Activated CD4-positive, alpha-beta T cell treated with anti-CD3 and anti-CD28 coated beads, Interleukin-2, amount 10 ng/mL, durations not matched to agents 24 days and 14 days (primary cell): ENCODE data around the gene BAMBI. TPM values are rescaled to one million over a fixed set of nuclear protein-coding genes. Genes with fewer than 3 reads are reported as not detected.

Source experiments
- DNase-seq: peaks from one replicate; pipeline ENCODE4 v3.0.0; 2022
- H3K27ac Mint-ChIP-seq: one replicate; pipeline ENCODE4 v1.8.0; 2022; ENCODE audit warnings: mild to moderate bottlenecking, mixed read lengths
- H3K27me3 Mint-ChIP-seq: one replicate; pipeline ENCODE4 v1.8.0; 2022; ENCODE audit warnings: mixed read lengths
- H3K36me3 Mint-ChIP-seq: one replicate; pipeline ENCODE4 v1.8.0; 2022; ENCODE audit warnings: low read depth, mild to moderate bottlenecking, mixed read lengths
- H3K4me1 Mint-ChIP-seq: one replicate; pipeline ENCODE4 v1.8.0; 2021; ENCODE audit warnings: mixed read lengths
- H3K4me3 Mint-ChIP-seq: one replicate; pipeline ENCODE4 v1.8.0; 2022; ENCODE audit warnings: mild to moderate bottlenecking, moderate library complexity, mixed read lengths
- H3K9me3 Mint-ChIP-seq: one replicate; pipeline ENCODE4 v1.8.0; 2021; ENCODE audit warnings: mixed read lengths
- intact Hi-C: fragments of 100-400 bp; cut with micrococcal nuclease; formaldehyde crosslinking; loops from one replicate; pipeline ENCODE4 v1.15.1; 2023
- total RNA-seq: library from RNA; stranded (reverse); gene quantifications from 2 replicates; pipeline ENCODE4 v1.2.3, GENCODE V29; 2022

Gene BAMBI
- total RNA-seq, 1 donor from 2014 or later, result 0.44 TPM

- Mint-ChIP-seq H3K4me1 (peaks cover 4% of the 10 kb centered on the region), H3K27ac (no peak overlapping the region), H3K36me3 (no peaks in the 10 kb centered on the region), H3K4me3 (no peak overlapping the region), H3K9me3 (no peaks in the 10 kb centered on the region), H3K27me3 (peaks cover 33% of the 10 kb centered on the region)
- peak; percentile 90 for DNase-seq
- intact Hi-C loops, result loop anchor here (1.0 to 10.0 kb wide), 3 partner anchors 35 to 641 kb away; no protein-coding TSS in a partner anchor
Observed at GRCh38 chr10:28663576-28664368, 13.5 kb upstream of the BAMBI start.

- H3K27me3 Mint-ChIP-seq, result peaks cover 39% of the 10 kb centered on the region
- no peak overlapping the region for H3K27ac Mint-ChIP-seq
- H3K4me3 Mint-ChIP-seq, result no peak overlapping the region
- DNase-seq, result no peak
- intact Hi-C loops, result loop anchor here (1.0 to 10.0 kb wide), 2 partner anchors 470 to 640 kb away; no protein-coding TSS in a partner anchor
- H3K36me3 Mint-ChIP-seq, result no peaks in the 10 kb centered on the region
- H3K9me3 Mint-ChIP-seq, result no peaks in the 10 kb centered on the region
- H3K4me1 Mint-ChIP-seq, result peaks cover 8% of the 10 kb centered on the region
Observed at GRCh38 chr10:28664369-28664740, 13.0 kb upstream of the BAMBI start.

GRCh38 chr10:28666751-28667467, 10.4 kb upstream of the BAMBI start:
- intact Hi-C loops, result loop anchor here (2.0 to 10.0 kb wide), 2 partner anchors 62 to 468 kb away; no protein-coding TSS in a partner anchor
- H3K9me3 Mint-ChIP-seq, result no peaks in the 10 kb centered on the region
- H3K4me1 Mint-ChIP-seq, result peaks cover 8% of the 10 kb centered on the region
- H3K4me3 Mint-ChIP-seq, result no peak overlapping the region
- no peak for DNase-seq
- H3K36me3 Mint-ChIP-seq, result no peaks in the 10 kb centered on the region
- H3K27me3 Mint-ChIP-seq, result peaks cover 53% of the 10 kb centered on the region
- no peak overlapping the region for H3K27ac Mint-ChIP-seq

GRCh38 chr10:28668363-28669226, 8.7 kb upstream of the BAMBI start:
- Mint-ChIP-seq H3K4me3 (peak overlapping the region; percentile 81), H3K27me3 (peaks cover 56% of the 10 kb centered on the region)

GRCh38 chr10:28669227-28670173, 7.8 kb upstream of the BAMBI start:
- H3K27ac Mint-ChIP-seq, result no peak overlapping the region
- H3K4me3 Mint-ChIP-seq, result peak overlapping the region; percentile 81
- intact Hi-C loops, result loop anchor here (2.0 to 10.0 kb wide), 4 partner anchors 215 to 1765 kb away; partner anchors contain the start of gene MAP3K8
- no peaks in the 10 kb centered on the region for H3K36me3 Mint-ChIP-seq
- H3K27me3 Mint-ChIP-seq, result peaks cover 60% of the 10 kb centered on the region
- no peak for DNase-seq
- H3K9me3 Mint-ChIP-seq, result no peaks in the 10 kb centered on the region
- H3K4me1 Mint-ChIP-seq, result peaks cover 8% of the 10 kb centered on the region

More at GRCh38 chr10:28668363-28669226, 8.7 kb upstream of the BAMBI start:
- Mint-ChIP-seq H3K4me1 (peaks cover 8% of the 10 kb centered on the region), H3K36me3 (no peaks in the 10 kb centered on the region), H3K9me3 (no peaks in the 10 kb centered on the region), H3K27ac (no peak overlapping the region)
- DNase-seq, result peak; percentile 84
- intact Hi-C loops, result loop anchor here (2.0 to 10.0 kb wide), 2 partner anchors 322 to 466 kb away; no protein-coding TSS in a partner anchor

- intact Hi-C loops, result loop anchor here (5.0 to 10.0 kb wide), 5 partner anchors 142 to 1760 kb away; partner anchors contain the start of genes MAP3K8 and WAC
- Mint-ChIP-seq H3K27me3 (peaks cover 59% of the 10 kb centered on the region), H3K36me3 (no peaks in the 10 kb centered on the region), H3K9me3 (no peaks in the 10 kb centered on the region), H3K4me1 (peaks cover 12% of the 10 kb centered on the region), H3K4me3 (no peak overlapping the region), H3K27ac (no peak overlapping the region)
- no peak for DNase-seq
Observed at GRCh38 chr10:28674782-28675181, 2.5 kb upstream of the BAMBI start.

- no peak for DNase-seq
- intact Hi-C loops, result loop anchor here (5.0 to 10.0 kb wide), 5 partner anchors 144 to 1758 kb away; partner anchors contain the start of genes MAP3K8 and WAC
- no peak overlapping the region for H3K27ac Mint-ChIP-seq
- no peaks in the 10 kb centered on the region for H3K9me3 Mint-ChIP-seq
- peak overlapping the region; percentile 65 for H3K4me3 Mint-ChIP-seq
- H3K27me3 Mint-ChIP-seq, result peaks cover 67% of the 10 kb centered on the region
- H3K4me1 Mint-ChIP-seq, result peaks cover 19% of the 10 kb centered on the region
- H3K36me3 Mint-ChIP-seq, result no peaks in the 10 kb centered on the region
Observed at GRCh38 chr10:28676326-28676967, 874 bp upstream of the BAMBI start.

GRCh38 chr10:28677888-28678686, 766 bp downstream of the BAMBI start:
- Mint-ChIP-seq H3K27ac (peak overlapping the region; percentile 30), H3K4me1 (peaks cover 19% of the 10 kb centered on the region), H3K27me3 (peaks cover 75% of the 10 kb centered on the region), H3K4me3 (peak overlapping the region; percentile 75), H3K9me3 (no peaks in the 10 kb centered on the region), H3K36me3 (no peaks in the 10 kb centered on the region)
- DNase-seq, result peak; percentile 73
- intact Hi-C loops, result loop anchor here (5.0 to 10.0 kb wide), 5 partner anchors 146 to 1757 kb away; partner anchors contain the start of genes MAP3K8 and WAC

- Mint-ChIP-seq H3K36me3 (no peaks in the 10 kb centered on the region), H3K9me3 (no peaks in the 10 kb centered on the region), H3K27me3 (peaks cover 74% of the 10 kb centered on the region), H3K4me1 (peaks cover 19% of the 10 kb centered on the region), H3K27ac (peak overlapping the region; percentile 30), H3K4me3 (peak overlapping the region; percentile 75)
- intact Hi-C loops, result loop anchor here (5.0 to 10.0 kb wide), 5 partner anchors 147 to 1756 kb away; partner anchors contain the start of genes MAP3K8 and WAC
- DNase-seq, result no peak
Observed at GRCh38 chr10:28678687-28679457, 1.6 kb downstream of the BAMBI start.

GRCh38 chr10:28679581-28680357, 2.4 kb downstream of the BAMBI start:
- Mint-ChIP-seq H3K27me3 (peaks cover 72% of the 10 kb centered on the region), H3K4me3 (no peak overlapping the region), H3K9me3 (no peaks in the 10 kb centered on the region), H3K27ac (no peak overlapping the region), H3K36me3 (no peaks in the 10 kb centered on the region), H3K4me1 (peaks cover 19% of the 10 kb centered on the region)
- intact Hi-C loops, result loop anchor here (5.0 to 10.0 kb wide), 5 partner anchors 147 to 1755 kb away; partner anchors contain the start of genes MAP3K8 and WAC
- no peak for DNase-seq
